ENCODE results near the gene DUSP28.
A peak's percentile ranks its signal among the peaks of the same experiment; 100 is the strongest.

- no peak for TF ChIP-seq EZH2 (IDR thresholded peaks at IDR 0.05; ENCODE audit: low read depth)
- peak; percentile 97 for TF ChIP-seq CTCF (conservative IDR thresholded peaks at IDR 0.05)
Observed at GRCh38 chr2:240579771-240580614, 19.8 kb downstream of the DUSP28 start.
